Measurements from ENCODE around the gene GALNT2. TPM values are rescaled to one million over a fixed set of nuclear protein-coding genes. Genes with fewer than 3 reads are reported as not detected.
A peak's percentile ranks its signal among the peaks of the same experiment; 100 is the strongest.

GALNT2 gene
- total RNA-seq, 1 experiment from 2014 or later, result 114 TPM

DNA sequence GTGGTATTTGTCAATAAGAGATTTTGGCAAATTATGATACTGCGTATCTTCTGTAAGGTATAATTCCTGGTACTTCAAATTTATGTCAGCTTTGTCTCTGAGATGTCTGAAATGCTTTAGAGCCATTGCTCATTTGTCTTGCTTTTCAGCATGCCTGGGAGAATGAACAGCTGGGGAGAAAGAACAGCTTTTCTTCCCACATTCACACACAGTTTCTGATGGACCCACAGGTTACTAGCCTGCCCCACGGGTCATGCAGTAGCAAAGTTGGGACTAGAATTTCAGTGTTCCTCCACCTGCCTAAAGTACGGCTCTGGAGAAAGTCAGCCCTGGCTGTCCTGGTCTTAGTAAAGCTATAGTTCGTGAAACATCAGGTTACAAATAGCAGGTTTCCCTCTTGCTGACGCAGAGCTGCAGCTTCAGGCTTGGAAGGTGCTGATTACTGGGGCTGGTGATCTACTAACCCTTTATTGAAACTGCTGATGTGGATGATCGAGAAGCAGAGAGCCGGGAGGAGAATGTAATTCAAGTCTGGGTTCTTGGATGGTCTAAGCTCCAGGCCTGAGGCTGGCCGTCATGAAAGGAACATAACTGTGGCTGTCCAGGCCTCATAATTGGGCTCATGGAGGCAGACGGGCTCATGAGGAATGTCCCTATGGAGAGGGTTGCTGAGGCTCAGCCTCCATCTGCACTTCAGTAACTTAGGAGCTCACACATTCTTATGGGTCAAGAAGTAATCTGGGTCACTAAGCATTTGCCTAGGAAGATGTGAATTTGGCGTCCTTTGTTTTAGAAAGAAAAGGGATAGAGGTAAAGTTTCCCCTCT is 12.4 kb downstream of the GALNT2 start:
- Mint-ChIP-seq H3K4me1 (ENCODE audit: insufficient read depth, unreplicated experiment) (peaks cover 41% of the 10 kb centered on the region), H3K4me3 (ENCODE audit: unreplicated experiment) (no peak overlapping the region), H3K36me3 (ENCODE audit: insufficient read depth, unreplicated experiment) (peaks cover 32% of the 10 kb centered on the region), H3K27ac (ENCODE audit: low read depth, unreplicated experiment) (no peak overlapping the region), H3K27me3 (ENCODE audit: insufficient read depth, unreplicated experiment) (no peaks in the 10 kb centered on the region), H3K9me3 (ENCODE audit: unreplicated experiment) (peaks cover 8% of the 10 kb centered on the region)
- CTCF ChIA-PET, result interaction anchor here (0.5 to 3.3 kb wide), 7 partner anchors 10 to 368 kb away, joined by 3 to 19 read pairs (median 3); no protein-coding TSS in a partner anchor
- intact Hi-C loops (cut with micrococcal nuclease), result loop anchor here (10.0 kb wide), 1 partner anchor 505 kb away; no protein-coding TSS in a partner anchor
- POLR2A ChIA-PET, result interaction anchor here (0.6 to 11.3 kb wide), 8 partner anchors 7 to 897 kb away, joined by 3 to 162 read pairs (median 4); partner anchors contain the start of gene GALNT2
- TF ChIP-seq, protein P1, sequence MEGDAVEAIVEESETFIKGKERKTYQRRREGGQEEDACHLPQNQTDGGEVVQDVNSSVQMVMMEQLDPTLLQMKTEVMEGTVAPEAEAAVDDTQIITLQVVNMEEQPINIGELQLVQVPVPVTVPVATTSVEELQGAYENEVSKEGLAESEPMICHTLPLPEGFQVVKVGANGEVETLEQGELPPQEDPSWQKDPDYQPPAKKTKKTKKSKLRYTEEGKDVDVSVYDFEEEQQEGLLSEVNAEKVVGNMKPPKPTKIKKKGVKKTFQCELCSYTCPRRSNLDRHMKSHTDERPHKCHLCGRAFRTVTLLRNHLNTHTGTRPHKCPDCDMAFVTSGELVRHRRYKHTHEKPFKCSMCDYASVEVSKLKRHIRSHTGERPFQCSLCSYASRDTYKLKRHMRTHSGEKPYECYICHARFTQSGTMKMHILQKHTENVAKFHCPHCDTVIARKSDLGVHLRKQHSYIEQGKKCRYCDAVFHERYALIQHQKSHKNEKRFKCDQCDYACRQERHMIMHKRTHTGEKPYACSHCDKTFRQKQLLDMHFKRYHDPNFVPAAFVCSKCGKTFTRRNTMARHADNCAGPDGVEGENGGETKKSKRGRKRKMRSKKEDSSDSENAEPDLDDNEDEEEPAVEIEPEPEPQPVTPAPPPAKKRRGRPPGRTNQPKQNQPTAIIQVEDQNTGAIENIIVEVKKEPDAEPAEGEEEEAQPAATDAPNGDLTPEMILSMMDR (IDR thresholded peaks at IDR 0.05; ENCODE audit: unreplicated experiment), result no peak
- no TSS peak for BruUV-seq (replicated peaks)
- no peak for DNase-seq (ENCODE audit: unreplicated experiment)

DNA sequence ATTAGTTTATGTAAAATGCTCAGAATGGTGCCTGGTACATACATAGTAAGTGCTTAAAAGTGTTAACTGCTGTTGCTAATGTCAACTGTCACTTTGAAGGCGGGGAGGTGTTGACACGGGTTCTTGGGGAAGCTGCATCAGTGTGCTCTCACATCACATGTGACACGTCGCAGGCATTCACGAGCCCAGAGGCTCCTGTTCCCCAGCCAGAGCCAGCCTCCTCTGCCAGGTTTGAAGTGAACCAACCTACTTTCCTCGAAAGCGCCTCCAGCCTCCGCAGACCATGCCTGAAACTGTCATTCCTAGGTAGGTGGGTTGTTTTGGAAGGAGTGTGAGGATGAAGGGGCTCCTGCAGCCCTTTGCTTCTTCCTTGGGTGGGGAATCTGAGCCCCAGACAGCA is 13.8 kb downstream of the GALNT2 start:
- peaks cover 31% of the 10 kb centered on the region for H3K36me3 Mint-ChIP-seq (ENCODE audit: insufficient read depth, unreplicated experiment)
- no TSS peak for BruUV-seq (replicated peaks)
- intact Hi-C loops (cut with micrococcal nuclease), result loop anchor here (10.0 kb wide), 1 partner anchor 506 kb away; no protein-coding TSS in a partner anchor
- TF ChIP-seq, protein P1 (IDR thresholded peaks at IDR 0.05; ENCODE audit: unreplicated experiment), result no peak
- POLR2A ChIA-PET, result interaction anchor here (1.3 to 11.3 kb wide), 3 partner anchors 9 to 237 kb away, joined by 4 to 166 read pairs (median 162); no protein-coding TSS in a partner anchor
- no peak overlapping the region for H3K27ac Mint-ChIP-seq (ENCODE audit: low read depth, unreplicated experiment)
- no peak for DNase-seq (ENCODE audit: unreplicated experiment)
- no peak overlapping the region for H3K4me3 Mint-ChIP-seq (ENCODE audit: unreplicated experiment)
- no peaks in the 10 kb centered on the region for H3K27me3 Mint-ChIP-seq (ENCODE audit: insufficient read depth, unreplicated experiment)
- CTCF ChIA-PET, result interaction anchor here (1.2 to 7.9 kb wide), 4 partner anchors 10 to 421 kb away, joined by 4 to 138 read pairs (median 44); no protein-coding TSS in a partner anchor
- H3K9me3 Mint-ChIP-seq (ENCODE audit: unreplicated experiment), result peaks cover 8% of the 10 kb centered on the region
- peaks cover 55% of the 10 kb centered on the region for H3K4me1 Mint-ChIP-seq (ENCODE audit: insufficient read depth, unreplicated experiment)

DNA sequence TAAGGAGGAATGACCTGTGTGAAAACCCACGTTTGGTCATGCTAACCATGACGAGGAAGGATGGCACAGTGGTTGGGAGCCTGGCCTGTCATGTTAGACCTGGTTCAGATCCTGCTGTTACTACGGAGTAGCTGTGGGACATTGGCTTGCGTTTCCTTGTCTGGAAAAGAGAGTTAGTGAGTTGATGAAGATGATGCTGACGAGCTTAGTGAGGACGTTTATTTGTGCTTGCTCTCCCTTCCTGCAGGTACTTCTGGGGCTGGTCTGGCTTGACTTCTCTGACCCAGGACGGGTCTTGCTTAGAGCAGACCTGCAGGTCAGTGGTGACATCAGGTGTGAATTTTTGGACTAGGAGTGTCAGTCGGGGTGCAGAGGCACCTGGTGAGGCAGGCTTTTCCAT is 14.7 kb downstream of the GALNT2 start:
- BruUV-seq (replicated peaks), result no TSS peak
- peaks cover 65% of the 10 kb centered on the region for H3K4me1 Mint-ChIP-seq (ENCODE audit: insufficient read depth, unreplicated experiment)
- H3K4me3 Mint-ChIP-seq (ENCODE audit: unreplicated experiment), result no peak overlapping the region
- ChIA-PET CTCF (interaction anchor here (0.7 to 7.9 kb wide), 4 partner anchors 11 to 422 kb away, joined by 5 to 138 read pairs (median 44); no protein-coding TSS in a partner anchor), POLR2A (interaction anchor here (1.3 to 11.3 kb wide), 4 partner anchors 10 to 238 kb away, joined by 4 to 166 read pairs (median 83); partner anchors contain the start of gene GALNT2)
- TF ChIP-seq, protein P1 (IDR thresholded peaks at IDR 0.05; ENCODE audit: unreplicated experiment), result no peak
- peaks cover 8% of the 10 kb centered on the region for H3K9me3 Mint-ChIP-seq (ENCODE audit: unreplicated experiment)
- no peaks in the 10 kb centered on the region for H3K27me3 Mint-ChIP-seq (ENCODE audit: insufficient read depth, unreplicated experiment)
- DNase-seq (ENCODE audit: unreplicated experiment), result no peak
- peaks cover 23% of the 10 kb centered on the region for H3K36me3 Mint-ChIP-seq (ENCODE audit: insufficient read depth, unreplicated experiment)
- peak overlapping the region; percentile 80 for H3K27ac Mint-ChIP-seq (ENCODE audit: low read depth, unreplicated experiment)
- intact Hi-C loops (cut with micrococcal nuclease), result loop anchor here (10.0 kb wide), 1 partner anchor 507 kb away; no protein-coding TSS in a partner anchor

DNA sequence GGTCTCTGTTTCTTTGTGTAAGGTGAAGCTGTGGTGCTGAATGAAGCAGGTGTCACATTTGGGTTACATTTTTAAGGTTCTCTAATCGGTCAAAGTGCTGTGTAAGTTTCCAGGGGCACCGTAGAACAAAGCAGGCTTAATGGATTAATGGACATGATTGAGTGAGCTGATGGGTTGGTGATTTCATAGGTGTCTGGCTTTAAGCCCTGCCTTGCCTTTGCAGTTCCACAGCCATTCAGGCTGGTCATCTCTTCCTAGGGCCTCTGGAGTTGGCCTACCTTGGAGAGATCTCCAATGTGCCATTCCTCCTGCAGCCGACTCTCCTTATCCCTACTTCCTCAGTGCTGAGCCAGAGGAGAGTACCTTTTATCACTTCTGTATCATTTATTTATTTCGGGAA is 15.2 kb downstream of the GALNT2 start:
- peaks cover 65% of the 10 kb centered on the region for H3K4me1 Mint-ChIP-seq (ENCODE audit: insufficient read depth, unreplicated experiment)
- intact Hi-C loops (cut with micrococcal nuclease), result loop anchor here (10.0 kb wide), 1 partner anchor 507 kb away; no protein-coding TSS in a partner anchor
- TF ChIP-seq, protein P1 (IDR thresholded peaks at IDR 0.05; ENCODE audit: unreplicated experiment), result no peak
- no peak for DNase-seq (ENCODE audit: unreplicated experiment)
- peak overlapping the region; percentile 80 for H3K27ac Mint-ChIP-seq (ENCODE audit: low read depth, unreplicated experiment)
- no peak overlapping the region for H3K4me3 Mint-ChIP-seq (ENCODE audit: unreplicated experiment)
- no peaks in the 10 kb centered on the region for H3K27me3 Mint-ChIP-seq (ENCODE audit: insufficient read depth, unreplicated experiment)
- ChIA-PET CTCF (interaction anchor here (0.6 to 7.9 kb wide), 4 partner anchors 12 to 423 kb away, joined by 5 to 138 read pairs (median 44); no protein-coding TSS in a partner anchor), POLR2A (interaction anchor here (1.2 to 11.3 kb wide), 6 partner anchors 10 to 238 kb away, joined by 3 to 166 read pairs (median 4); partner anchors contain the start of gene GALNT2)
- peaks cover 23% of the 10 kb centered on the region for H3K36me3 Mint-ChIP-seq (ENCODE audit: insufficient read depth, unreplicated experiment)
- H3K9me3 Mint-ChIP-seq (ENCODE audit: unreplicated experiment), result peaks cover 8% of the 10 kb centered on the region
- no TSS peak for BruUV-seq (replicated peaks)
